ENCODE measurements around the gene PLA2G3. TPM values are rescaled to one million over a fixed set of nuclear protein-coding genes. Genes with fewer than 3 reads are reported as not detected.
"Not testable (repeated sequence)": the region's sequence is repeated elsewhere in the genome, so short reads cannot be mapped to it uniquely, and the experiment has no call there.

Gene PLA2G3
- total and polyA plus RNA-seq, 7 donors = not detected

DNA sequence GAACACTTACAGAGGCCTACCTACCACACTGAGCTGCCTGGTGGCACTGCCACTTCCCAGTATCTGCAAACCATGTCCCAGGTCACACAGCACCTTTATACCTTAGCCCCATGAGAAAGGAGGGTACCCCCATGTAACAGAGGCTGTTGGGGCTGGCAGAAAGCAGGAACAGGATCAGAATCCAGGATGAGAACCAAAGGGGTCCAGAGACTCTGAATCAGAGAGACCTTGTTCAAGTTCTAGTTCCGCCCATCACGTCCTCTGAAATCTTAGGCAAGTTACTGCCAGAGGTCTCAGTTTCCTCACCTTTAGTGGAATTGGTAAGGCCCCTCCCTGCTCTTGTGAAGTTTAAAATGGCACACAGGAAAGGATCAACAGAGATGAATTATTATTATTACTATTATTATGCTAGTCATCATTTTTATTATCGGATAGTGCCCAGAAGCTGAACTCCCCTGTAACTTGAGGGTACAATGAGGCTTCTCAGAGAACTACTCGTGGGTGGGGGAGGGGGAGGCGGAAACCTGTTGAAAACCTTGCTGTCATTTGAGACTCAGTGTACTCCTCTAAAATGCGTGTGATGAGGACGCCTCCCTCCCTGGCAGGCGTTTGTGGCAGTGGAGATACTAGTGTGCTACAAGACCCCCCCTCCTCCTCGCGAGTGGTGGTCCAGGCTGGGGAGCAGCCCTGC is 42.2 kb downstream of the PLA2G3 start:
- TF ChIP-seq, protein P1, sequence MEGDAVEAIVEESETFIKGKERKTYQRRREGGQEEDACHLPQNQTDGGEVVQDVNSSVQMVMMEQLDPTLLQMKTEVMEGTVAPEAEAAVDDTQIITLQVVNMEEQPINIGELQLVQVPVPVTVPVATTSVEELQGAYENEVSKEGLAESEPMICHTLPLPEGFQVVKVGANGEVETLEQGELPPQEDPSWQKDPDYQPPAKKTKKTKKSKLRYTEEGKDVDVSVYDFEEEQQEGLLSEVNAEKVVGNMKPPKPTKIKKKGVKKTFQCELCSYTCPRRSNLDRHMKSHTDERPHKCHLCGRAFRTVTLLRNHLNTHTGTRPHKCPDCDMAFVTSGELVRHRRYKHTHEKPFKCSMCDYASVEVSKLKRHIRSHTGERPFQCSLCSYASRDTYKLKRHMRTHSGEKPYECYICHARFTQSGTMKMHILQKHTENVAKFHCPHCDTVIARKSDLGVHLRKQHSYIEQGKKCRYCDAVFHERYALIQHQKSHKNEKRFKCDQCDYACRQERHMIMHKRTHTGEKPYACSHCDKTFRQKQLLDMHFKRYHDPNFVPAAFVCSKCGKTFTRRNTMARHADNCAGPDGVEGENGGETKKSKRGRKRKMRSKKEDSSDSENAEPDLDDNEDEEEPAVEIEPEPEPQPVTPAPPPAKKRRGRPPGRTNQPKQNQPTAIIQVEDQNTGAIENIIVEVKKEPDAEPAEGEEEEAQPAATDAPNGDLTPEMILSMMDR (IDR thresholded peaks at IDR 0.05) = no peak
- peaks cover 68% of the 10 kb centered on the region for H3K4me1 ChIP-seq
- DNase-seq (no peak), ATAC-seq (no peak)
- H3K4me3 ChIP-seq = no peak overlapping the region
- peaks cover 0 to 77% of the 10 kb centered on the region in 2 donors for H3K36me3 ChIP-seq (ENCODE audit: insufficient read depth in 1 of 2, low read depth in 1 of 2)
- intact Hi-C loops (cut with DNase I) = no loop called here
- no peaks in the 10 kb centered on the region for H3K27me3 ChIP-seq (ENCODE audit: insufficient read depth in 3 of 3, low read length in 2 of 3)
- no peak overlapping the region for H3K27ac ChIP-seq
- no peaks in the 10 kb centered on the region for H3K9me3 ChIP-seq
- WGBS, 3 donors = 79 to 88% (median 81%) methylated on average over 10 of the region's 10 CpGs

DNA sequence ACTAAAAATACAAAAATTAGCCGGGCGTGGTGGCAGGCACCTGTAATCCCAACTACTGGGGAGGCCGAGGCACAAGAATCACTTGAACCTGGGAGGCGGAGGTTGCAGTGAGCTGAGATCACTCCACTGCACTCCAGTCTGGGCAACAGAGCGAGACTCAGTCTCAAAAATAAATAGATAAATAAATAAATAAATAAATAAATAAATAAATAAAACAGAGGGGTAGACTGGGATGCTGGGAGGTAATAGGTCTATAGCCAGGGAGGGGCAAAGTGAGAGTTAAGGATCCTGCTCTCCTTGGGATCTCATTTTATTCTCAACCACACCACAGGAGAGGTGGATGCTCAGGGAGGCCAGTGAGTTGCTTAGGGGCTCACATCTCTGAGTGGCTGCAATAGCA is 42.8 kb downstream of the PLA2G3 start:
- Histone ChIP-seq H3K36me3 (ENCODE audit: insufficient read depth in 1 of 2, low read depth in 1 of 2) (peaks cover 0 to 80% of the 10 kb centered on the region in 2 donors), H3K4me1 (peaks cover 68% of the 10 kb centered on the region)
- H3K4me3 ChIP-seq; H3K9me3 ChIP-seq; DNase-seq; H3K27ac ChIP-seq; intact Hi-C loops (cut with DNase I); H3K27me3 ChIP-seq (ENCODE audit: insufficient read depth in 3 of 3, low read length in 2 of 3); ATAC-seq: not testable (repeated sequence)
- WGBS, 3 donors = 87 to 98% (median 98%) methylated on average over 5 of the region's 5 CpGs

DNA sequence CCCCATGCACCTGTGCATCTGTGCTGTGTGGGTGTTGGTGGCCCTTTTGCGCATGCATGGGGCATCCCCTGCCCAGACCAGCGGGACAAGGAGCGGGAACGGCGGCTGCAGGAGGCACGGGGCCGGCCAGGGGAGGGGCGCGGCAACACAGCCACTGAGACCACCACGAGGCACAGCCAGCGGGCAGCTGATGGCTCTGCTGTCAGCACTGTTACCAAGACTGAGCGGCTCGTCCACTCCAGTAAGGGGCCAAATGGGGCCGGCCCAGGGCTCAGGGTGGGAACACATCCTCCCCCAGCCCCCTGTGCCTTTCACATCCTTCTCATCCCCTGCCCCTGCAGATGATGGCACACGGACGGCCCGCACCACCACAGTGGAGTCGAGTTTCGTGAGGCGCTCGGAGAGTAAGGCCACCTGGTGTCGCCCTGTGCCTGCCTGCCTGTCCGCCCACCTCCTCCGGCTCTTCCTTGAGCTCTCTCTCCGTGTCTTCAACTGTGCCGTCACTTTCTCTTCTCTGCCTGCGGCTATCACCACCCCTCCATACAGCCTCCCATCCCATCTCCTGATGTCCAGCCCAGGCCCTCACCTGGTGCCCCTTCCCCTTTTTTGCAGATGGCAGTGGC is 43.5 kb downstream of the PLA2G3 start:
- no peaks in the 10 kb centered on the region for H3K27me3 ChIP-seq (ENCODE audit: insufficient read depth in 3 of 3, low read length in 2 of 3)
- H3K4me1 ChIP-seq = peaks cover 65% of the 10 kb centered on the region
- ATAC-seq (no peak), DNase-seq (no peak)
- H3K9me3 ChIP-seq = no peaks in the 10 kb centered on the region
- TF ChIP-seq, protein P1 (IDR thresholded peaks at IDR 0.05) = no peak
- intact Hi-C loops (cut with DNase I) = no loop called here
- H3K36me3 ChIP-seq (ENCODE audit: insufficient read depth in 1 of 2, low read depth in 1 of 2) = peaks cover 0 to 88% of the 10 kb centered on the region in 2 donors
- peak overlapping the region; percentile 36 for H3K27ac ChIP-seq
- WGBS, 3 donors = 85 to 87% (median 86%) methylated on average over 26 to 27 of the region's 27 CpGs
- no peak overlapping the region for H3K4me3 ChIP-seq

DNA sequence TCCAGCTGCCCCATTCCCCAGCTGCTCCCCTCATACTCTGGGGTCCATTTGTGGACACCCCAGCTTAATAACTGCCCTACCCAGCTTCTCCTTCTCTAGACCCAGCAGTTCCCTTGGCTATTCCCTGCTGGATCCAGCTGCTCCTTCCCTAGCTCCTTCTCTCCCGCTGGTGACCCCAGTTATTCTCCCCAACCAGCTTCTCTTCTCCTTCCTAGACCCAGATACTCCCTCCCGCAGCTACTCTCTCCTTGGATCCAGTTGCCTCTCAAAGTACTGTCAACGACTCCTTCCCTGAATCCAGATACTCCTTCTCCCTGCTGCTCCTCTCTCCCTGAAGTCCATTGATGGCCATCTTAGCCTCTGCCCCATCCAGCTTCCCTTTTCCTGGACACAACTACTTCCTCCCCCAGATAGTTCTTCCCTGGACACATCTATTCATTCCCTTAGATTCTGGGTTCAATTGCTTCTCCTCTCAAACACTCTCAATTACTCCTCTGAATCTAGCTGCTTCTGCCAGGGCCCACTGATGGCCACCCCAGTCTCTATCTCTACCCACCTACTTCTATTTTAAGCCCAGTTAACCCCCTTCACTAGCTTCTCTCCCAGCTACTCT is 44.6 kb downstream of the PLA2G3 start:
- no peak for ATAC-seq
- Histone ChIP-seq H3K4me3 (peak overlapping the region; percentile 18), H3K4me1 (peaks cover 55% of the 10 kb centered on the region), H3K27me3 (ENCODE audit: insufficient read depth in 3 of 3, low read length in 2 of 3) (no peaks in the 10 kb centered on the region), H3K27ac (peak overlapping the region; percentile 36), H3K36me3 (ENCODE audit: insufficient read depth in 1 of 2, low read depth in 1 of 2) (peaks cover 0 to 86% of the 10 kb centered on the region in 2 donors), H3K9me3 (no peaks in the 10 kb centered on the region)
- intact Hi-C loops (cut with DNase I) = no loop called here
- no peak for DNase-seq
- TF ChIP-seq, protein P1 (IDR thresholded peaks at IDR 0.05) = no peak
- WGBS, 3 donors = 86 to 93% (median 93%) methylated on average over 3 of the region's 3 CpGs

DNA sequence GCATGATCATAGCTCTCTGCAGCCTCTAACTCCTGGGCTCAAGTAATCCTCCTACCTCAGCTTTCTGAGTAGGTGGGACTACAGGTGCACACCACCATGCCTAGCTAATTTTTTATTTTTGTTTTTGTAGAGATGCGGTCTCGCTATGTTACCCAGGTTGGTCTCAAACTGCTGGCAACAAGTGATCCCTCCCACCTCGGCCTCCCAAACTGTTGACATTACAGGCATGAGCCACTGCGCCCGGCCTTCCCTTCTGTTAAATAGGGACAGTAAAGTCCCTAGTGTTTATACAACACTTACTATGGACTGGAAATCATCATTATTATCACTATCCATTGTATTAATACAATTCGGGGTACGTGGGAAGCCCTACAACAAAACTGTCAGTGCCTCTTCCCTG is 45.6 kb downstream of the PLA2G3 start:
- intact Hi-C loops (cut with DNase I) = loop anchor here in 1 of 2 donors (5.0 kb wide), 1 partner anchor 138 kb away; no protein-coding TSS in a partner anchor
- DNase-seq (no peak), ATAC-seq (no peak)
- peaks cover 54% of the 10 kb centered on the region for H3K4me1 ChIP-seq
- no peaks in the 10 kb centered on the region for H3K9me3 ChIP-seq
- peak overlapping the region; percentile 94 for H3K27ac ChIP-seq
- H3K4me3 ChIP-seq = peak overlapping the region; percentile 77
- peaks cover 0 to 85% of the 10 kb centered on the region in 2 donors for H3K36me3 ChIP-seq (ENCODE audit: insufficient read depth in 1 of 2, low read depth in 1 of 2)
- 78 to 93% (median 78%) methylated on average over 7 of the region's 7 CpGs for WGBS, 3 donors
- TF ChIP-seq, protein P1 (IDR thresholded peaks at IDR 0.05) = no peak
- no peaks in the 10 kb centered on the region for H3K27me3 ChIP-seq (ENCODE audit: insufficient read depth in 3 of 3, low read length in 2 of 3)
